Measurements from ENCODE around the gene PROCA1.

Gene PROCA1

GRCh38 chr17:28744104-28744971 lies 32.6 kb upstream of the PROCA1 start:
- no peak for DNase-seq (ENCODE audit: extremely low read depth, low read depth)
- H3K4me3 ChIP-seq (replicated peaks; ENCODE audit: low read depth, low read length), result peak overlapping the region; percentile 72
- TF ChIP-seq, protein P1, sequence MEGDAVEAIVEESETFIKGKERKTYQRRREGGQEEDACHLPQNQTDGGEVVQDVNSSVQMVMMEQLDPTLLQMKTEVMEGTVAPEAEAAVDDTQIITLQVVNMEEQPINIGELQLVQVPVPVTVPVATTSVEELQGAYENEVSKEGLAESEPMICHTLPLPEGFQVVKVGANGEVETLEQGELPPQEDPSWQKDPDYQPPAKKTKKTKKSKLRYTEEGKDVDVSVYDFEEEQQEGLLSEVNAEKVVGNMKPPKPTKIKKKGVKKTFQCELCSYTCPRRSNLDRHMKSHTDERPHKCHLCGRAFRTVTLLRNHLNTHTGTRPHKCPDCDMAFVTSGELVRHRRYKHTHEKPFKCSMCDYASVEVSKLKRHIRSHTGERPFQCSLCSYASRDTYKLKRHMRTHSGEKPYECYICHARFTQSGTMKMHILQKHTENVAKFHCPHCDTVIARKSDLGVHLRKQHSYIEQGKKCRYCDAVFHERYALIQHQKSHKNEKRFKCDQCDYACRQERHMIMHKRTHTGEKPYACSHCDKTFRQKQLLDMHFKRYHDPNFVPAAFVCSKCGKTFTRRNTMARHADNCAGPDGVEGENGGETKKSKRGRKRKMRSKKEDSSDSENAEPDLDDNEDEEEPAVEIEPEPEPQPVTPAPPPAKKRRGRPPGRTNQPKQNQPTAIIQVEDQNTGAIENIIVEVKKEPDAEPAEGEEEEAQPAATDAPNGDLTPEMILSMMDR (IDR thresholded peaks at IDR 0.05; ENCODE audit: low read depth, low read length, missing control alignments), result no peak

- H3K4me3 ChIP-seq (replicated peaks; ENCODE audit: low read depth, low read length), result peak within 1 kb of the TSS; percentile 72
- peak; percentile 81 for DNase-seq (ENCODE audit: extremely low read depth, low read depth)
- TF ChIP-seq, protein P1 (IDR thresholded peaks at IDR 0.05; ENCODE audit: low read depth, low read length, missing control alignments), result no peak
These were observed 31.8 kb upstream of the PROCA1 start, which contains the start of gene TRAF4 for GRCh38 chr17:28743243-28744103. Gene TRAF4 (plus strand): TSS chr17:28744011. CDS start chr17:28744113, 102 bp downstream.

DNA sequence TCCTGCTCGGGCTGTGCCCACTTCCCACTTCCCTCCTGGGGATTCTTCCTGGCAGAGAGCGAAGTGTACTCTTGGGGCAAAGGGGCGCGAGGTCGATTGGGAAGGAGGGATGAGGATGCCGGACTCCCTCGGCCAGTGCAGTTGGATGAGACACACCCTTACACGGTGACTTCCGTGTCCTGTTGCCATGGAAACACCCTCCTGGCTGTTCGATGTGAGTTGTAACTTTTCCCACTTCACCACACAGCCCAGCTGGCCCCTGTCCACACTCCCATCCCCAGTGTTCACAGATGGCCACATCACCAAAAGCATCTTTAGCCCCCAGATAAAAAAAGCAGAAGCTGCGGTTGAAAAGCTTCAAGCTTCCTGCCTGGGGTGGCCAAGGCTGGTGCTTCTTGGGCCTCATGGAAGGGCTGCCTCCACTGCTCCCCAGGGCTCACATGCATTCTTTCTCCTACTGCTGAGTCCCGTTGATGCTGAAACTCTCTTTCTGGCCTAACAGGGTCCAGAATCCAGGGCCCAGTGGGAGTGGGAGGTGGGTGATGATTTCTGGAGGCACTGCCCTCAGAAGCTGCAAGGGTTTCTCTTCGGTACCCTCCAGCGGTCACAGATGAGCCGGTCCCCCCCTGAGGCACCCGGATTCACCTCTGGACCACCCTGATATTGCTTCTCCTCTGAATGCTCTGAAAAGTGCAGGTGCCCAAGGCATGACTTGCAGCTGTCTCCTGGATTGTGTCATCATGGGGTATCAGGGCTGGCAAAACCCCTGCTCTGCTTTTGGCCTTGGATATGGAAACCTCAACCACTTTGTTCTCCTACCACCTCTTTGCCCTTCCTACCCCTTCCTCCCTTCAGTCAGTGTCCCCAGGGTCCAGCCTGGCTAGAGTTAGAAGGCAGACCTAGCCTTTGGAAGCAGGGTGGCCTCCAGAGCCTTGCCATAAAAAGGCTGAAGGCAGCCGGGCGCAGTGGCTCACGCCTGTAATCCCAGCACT lies 30.0 kb upstream of the PROCA1 start:
- TF ChIP-seq, protein P1 (IDR thresholded peaks at IDR 0.05; ENCODE audit: low read depth, low read length, missing control alignments), result no peak
- no peak overlapping the region for H3K4me3 ChIP-seq (replicated peaks; ENCODE audit: low read depth, low read length)
- no peak for DNase-seq (ENCODE audit: extremely low read depth, low read depth)

DNA sequence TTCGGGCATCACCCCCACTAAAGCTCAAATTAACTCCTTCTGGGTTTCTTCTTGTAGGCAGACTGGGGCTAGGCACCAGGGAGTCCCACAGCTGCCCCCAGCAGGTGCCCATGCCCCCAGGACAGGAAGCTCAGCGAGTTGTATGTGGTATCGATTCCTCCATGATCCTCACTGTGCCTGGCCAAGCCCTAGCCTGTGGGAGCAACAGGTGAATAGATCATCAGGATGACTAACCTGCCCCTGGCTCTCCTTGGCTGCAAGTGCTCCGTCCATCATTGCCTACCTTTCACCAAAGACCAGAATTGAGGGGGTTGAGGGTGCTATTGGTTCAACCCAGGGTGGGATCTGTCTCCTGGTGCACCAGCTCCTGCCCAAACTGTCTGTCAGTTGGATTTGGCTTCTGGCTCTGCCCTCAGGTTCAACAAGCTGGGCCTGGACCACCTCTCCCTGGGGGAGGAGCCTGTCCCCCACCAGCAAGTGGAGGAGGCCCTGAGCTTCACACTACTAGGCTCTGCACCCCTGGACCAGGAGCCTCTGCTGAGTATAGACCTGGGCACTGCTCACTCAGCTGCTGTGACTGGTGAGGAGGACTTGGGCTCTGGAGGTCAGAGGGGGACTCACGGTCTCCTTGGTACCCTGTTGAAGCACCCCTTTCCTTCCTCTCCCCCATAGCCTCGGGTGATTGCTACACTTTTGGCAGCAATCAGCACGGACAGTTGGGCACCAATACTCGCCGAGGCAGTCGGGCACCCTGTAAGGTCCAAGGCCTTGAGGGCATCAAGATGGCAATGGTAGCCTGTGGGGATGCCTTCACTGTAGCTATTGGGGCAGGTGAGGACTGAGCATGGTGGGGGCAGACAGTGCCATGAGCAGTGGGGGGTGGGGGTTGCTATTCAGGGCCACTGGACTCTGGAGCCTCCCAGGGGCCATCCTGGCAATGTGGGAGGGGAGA lies 29.0 kb upstream of the PROCA1 start:
- H3K4me3 ChIP-seq (replicated peaks; ENCODE audit: low read depth, low read length), result no peak overlapping the region
- TF ChIP-seq, protein P1 (IDR thresholded peaks at IDR 0.05; ENCODE audit: low read depth, low read length, missing control alignments), result no peak
- no peak for DNase-seq (ENCODE audit: extremely low read depth, low read depth)

DNA sequence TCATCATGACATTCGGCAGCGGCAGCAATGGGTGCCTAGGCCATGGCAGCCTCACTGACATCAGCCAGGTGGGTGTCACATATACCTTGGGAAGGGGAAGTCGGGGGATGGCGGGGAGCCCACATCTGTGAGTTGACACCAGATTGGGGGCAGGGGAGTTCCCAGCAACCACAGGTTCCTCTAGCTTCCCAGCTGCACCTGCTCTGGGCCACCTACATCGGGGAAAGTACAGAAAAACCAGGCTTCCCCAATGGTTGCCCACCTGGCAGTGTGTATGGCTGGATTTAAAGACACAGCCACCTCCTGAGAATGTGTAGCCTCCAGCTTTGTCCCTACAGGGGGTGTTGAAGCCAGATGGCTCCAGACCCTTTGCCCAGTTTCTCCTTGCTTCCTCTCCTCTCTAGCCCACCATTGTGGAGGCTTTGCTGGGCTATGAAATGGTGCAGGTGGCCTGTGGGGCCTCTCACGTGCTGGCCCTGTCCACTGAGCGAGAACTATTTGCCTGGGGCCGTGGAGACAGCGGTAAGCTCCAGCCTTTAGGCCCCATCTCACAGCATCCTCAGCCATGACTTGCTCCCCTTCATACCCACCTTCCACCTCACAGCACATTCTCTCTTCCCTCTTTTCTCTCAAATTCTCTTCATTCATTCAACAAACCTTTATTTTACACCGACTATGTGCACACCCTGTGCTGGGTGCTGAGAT lies 27.1 kb upstream of the PROCA1 start:
- no peak overlapping the region for H3K4me3 ChIP-seq (replicated peaks; ENCODE audit: low read depth, low read length)
- TF ChIP-seq, protein P1 (IDR thresholded peaks at IDR 0.05; ENCODE audit: low read depth, low read length, missing control alignments), result no peak
- DNase-seq (ENCODE audit: extremely low read depth, low read depth), result no peak

Measured in HFF-Myc (cell line).